GM12878 (cell line): Measurements from ENCODE around the gene PPP2R5B.

Experiments used
- CHD4 ChIP-seq: fragments of 200-600 bp; sonication (generic); IDR thresholded peaks from 2 replicates; pipeline ENCODE4 v1.6.1; 2016; ENCODE audit warnings: mild to moderate bottlenecking
- KDM1A ChIP-seq: fragments of 200-600 bp; sonication (generic); IDR thresholded peaks from 2 replicates; pipeline ENCODE4 v1.6.1; 2016; ENCODE audit warnings: borderline replicate concordance
- TF ChIP-seq, protein P1 (sequence below): IDR thresholded peaks from 2 replicates; pipeline ENCODE4 v1.6.1; 2012; ENCODE audit warnings: low read depth, low read length, improper control_type of control experiment
- TF ChIP-seq, protein P2 (sequence below): IDR thresholded peaks from 2 replicates; pipeline ENCODE4 v1.6.1; 2011; ENCODE audit warnings: borderline replicate concordance, low read depth, mild to moderate bottlenecking, moderate library complexity, low read length; ENCODE audit not compliant: insufficient read depth, poor library complexity, severe bottlenecking
- TF ChIP-seq, protein P3 (sequence below): fragments of 450-650 bp; formaldehyde crosslinking; IDR thresholded peaks from 2 replicates; pipeline ENCODE4 v1.5.0; 2022; ENCODE audit warnings: mild to moderate bottlenecking, missing genetic modification characterization

DNA sequence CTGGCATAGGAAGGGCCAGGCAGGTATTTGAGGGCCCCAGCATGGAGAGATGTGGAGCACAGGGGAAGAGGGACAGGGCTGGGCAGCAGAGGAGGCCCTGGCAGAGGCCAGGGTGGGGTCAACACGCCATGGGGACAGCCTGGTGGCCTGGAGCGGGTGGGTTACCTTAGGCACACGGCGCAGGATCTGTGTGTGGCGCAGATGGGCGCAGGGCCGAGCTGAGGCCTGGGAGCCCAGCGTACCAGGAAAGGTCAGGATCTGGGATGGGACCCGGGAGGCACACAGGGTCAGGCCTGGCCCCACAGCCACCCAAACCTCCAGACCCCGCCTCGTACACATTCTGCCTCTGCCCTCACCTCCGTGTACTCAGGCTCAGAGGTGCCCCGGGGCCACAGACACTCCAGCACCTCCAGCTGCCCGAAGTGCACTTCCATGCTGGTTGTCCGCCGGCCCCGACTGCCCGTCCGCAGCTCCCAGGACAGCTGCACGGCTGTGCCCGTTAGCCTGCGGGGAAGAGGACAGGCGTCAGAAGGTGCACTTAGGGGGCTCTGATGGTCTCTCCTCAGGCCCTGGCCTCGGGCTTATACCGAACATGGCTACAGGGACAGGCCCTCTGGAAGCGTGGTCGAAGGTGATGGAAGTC lies 13.9 kb upstream of the PPP2R5B start:
- TF ChIP-seq, protein P1, sequence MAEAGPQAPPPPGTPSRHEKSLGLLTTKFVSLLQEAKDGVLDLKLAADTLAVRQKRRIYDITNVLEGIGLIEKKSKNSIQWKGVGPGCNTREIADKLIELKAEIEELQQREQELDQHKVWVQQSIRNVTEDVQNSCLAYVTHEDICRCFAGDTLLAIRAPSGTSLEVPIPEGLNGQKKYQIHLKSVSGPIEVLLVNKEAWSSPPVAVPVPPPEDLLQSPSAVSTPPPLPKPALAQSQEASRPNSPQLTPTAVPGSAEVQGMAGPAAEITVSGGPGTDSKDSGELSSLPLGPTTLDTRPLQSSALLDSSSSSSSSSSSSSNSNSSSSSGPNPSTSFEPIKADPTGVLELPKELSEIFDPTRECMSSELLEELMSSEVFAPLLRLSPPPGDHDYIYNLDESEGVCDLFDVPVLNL, result no peak
- TF ChIP-seq CHD4, result no peak
- TF ChIP-seq KDM1A, result no peak
- TF ChIP-seq, protein P2, sequence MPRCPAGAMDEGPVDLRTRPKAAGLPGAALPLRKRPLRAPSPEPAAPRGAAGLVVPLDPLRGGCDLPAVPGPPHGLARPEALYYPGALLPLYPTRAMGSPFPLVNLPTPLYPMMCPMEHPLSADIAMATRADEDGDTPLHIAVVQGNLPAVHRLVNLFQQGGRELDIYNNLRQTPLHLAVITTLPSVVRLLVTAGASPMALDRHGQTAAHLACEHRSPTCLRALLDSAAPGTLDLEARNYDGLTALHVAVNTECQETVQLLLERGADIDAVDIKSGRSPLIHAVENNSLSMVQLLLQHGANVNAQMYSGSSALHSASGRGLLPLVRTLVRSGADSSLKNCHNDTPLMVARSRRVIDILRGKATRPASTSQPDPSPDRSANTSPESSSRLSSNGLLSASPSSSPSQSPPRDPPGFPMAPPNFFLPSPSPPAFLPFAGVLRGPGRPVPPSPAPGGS, result no peak
- TF ChIP-seq, protein P3, sequence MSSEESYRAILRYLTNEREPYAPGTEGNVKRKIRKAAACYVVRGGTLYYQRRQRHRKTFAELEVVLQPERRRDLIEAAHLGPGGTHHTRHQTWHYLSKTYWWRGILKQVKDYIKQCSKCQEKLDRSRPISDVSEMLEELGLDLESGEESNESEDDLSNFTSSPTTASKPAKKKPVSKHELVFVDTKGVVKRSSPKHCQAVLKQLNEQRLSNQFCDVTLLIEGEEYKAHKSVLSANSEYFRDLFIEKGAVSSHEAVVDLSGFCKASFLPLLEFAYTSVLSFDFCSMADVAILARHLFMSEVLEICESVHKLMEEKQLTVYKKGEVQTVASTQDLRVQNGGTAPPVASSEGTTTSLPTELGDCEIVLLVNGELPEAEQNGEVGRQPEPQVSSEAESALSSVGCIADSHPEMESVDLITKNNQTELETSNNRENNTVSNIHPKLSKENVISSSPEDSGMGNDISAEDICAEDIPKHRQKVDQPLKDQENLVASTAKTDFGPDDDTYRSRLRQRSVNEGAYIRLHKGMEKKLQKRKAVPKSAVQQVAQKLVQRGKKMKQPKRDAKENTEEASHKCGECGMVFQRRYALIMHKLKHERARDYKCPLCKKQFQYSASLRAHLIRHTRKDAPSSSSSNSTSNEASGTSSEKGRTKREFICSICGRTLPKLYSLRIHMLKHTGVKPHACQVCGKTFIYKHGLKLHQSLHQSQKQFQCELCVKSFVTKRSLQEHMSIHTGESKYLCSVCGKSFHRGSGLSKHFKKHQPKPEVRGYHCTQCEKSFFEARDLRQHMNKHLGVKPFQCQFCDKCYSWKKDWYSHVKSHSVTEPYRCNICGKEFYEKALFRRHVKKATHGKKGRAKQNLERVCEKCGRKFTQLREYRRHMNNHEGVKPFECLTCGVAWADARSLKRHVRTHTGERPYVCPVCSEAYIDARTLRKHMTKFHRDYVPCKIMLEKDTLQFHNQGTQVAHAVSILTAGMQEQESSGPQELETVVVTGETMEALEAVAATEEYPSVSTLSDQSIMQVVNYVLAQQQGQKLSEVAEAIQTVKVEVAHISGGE (CRISPR knock-in tag), result no peak
